ENCODE data around the gene FBXO41.

DNA sequence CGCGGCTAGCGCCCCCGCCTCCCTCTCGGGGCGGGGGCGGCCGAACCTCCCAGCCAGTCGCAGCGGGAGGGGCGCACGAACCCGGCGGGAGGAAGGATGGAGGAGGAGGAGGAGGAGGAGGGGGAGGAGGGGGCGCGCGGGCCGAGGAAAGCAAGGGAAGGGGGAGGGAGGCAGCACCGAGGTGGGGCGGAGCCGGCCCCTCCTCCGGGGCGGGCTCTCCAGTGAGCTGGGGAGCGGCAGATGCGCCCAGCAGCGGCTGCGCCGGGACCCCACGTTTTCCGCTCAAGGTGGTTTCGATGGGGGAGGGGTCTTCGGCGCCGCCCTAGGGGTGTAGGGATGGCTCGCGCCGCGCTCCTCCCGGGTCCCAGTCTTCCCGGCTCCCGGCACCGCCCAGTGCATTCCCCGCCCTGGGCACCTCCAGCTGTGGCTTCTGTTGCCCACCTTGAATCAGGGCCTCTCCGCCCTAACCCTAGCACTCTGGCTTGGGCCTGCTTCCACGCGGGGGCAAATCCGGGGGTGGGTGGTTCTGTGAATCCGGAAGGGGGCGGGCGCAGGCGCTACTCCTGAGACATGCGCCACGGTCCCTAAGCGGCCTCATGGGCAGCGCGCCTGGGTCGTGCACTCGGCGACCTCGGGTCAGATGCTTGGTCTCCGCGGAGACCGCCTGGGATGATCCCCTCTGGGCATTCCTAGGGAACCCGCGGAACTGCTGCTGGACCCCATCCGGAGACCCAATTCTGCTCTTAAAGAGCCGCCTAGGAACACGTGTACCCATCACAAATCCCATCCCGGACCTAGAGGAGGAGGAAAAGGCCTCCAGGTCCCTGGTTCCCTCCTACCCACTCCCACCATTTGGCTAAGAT is at the start of gene FBXO41:
- TF ChIP-seq, protein P1, sequence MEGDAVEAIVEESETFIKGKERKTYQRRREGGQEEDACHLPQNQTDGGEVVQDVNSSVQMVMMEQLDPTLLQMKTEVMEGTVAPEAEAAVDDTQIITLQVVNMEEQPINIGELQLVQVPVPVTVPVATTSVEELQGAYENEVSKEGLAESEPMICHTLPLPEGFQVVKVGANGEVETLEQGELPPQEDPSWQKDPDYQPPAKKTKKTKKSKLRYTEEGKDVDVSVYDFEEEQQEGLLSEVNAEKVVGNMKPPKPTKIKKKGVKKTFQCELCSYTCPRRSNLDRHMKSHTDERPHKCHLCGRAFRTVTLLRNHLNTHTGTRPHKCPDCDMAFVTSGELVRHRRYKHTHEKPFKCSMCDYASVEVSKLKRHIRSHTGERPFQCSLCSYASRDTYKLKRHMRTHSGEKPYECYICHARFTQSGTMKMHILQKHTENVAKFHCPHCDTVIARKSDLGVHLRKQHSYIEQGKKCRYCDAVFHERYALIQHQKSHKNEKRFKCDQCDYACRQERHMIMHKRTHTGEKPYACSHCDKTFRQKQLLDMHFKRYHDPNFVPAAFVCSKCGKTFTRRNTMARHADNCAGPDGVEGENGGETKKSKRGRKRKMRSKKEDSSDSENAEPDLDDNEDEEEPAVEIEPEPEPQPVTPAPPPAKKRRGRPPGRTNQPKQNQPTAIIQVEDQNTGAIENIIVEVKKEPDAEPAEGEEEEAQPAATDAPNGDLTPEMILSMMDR (IDR thresholded peaks at IDR 0.05; ENCODE audit: insufficient read depth, low read depth, low read length): no peak
- no peak for TF ChIP-seq EZH2 (IDR thresholded peaks at IDR 0.05; ENCODE audit: insufficient read depth, low read length)

All from astrocyte (in vitro differentiated cells and primary cell).